Activated CD4-positive, CD25-positive, alpha-beta regulatory T cell (primary cell): Measurements from ENCODE around the gene CBFA2T2.
"Not testable (repeated sequence)": the region's sequence is repeated elsewhere in the genome, so short reads cannot be mapped to it uniquely, and the experiment has no call there.

ENCODE experiments used
- DNase-seq, 4 experiments: peaks; one replicate each; lab custom pipeline; 2025; lab: John Stamatoyannopoulos, UW

The CBFA2T2 gene

GRCh38 chr20:33698966-33699365, 209.1 kb downstream of the CBFA2T2 start:
- not testable (repeated sequence) for DNase-seq
